ENCODE results near the gene HMGCL. TPM values are rescaled to one million over a fixed set of nuclear protein-coding genes. Genes with fewer than 3 reads are reported as not detected.
A peak's percentile ranks its signal among the peaks of the same experiment; 100 is the strongest.
"Not testable (repeated sequence)": the region's sequence is repeated elsewhere in the genome, so short reads cannot be mapped to it uniquely, and the experiment has no call there.

HMGCL gene
- total and polyA plus RNA-seq, 2 donors from 2014 or later, result 51.5 to 205 TPM

- no peaks in the 10 kb centered on the region for H3K9me3 ChIP-seq (ENCODE audit: control insufficient read depth in 2 of 3, insufficient read depth in 1 of 3, low read length in 3 of 3)
- H3K27me3 ChIP-seq (ENCODE audit: control insufficient read depth, insufficient read depth, low read length), result no peaks in the 10 kb centered on the region
- TF ChIP-seq CTCF (IDR thresholded peaks at IDR 0.05; ENCODE audit: borderline replicate concordance, extremely low read depth, insufficient read depth), result no peak
- no peak overlapping the region for H3K27ac ChIP-seq (ENCODE audit: low read depth in 2 of 2, low read length in 2 of 2)
- no peak for FAIRE-seq
- H3K4me3 ChIP-seq (ENCODE audit: low read length in 3 of 3), result no peak overlapping the region
- peaks cover 0 to 18% (median 13%) of the 10 kb centered on the region in 3 donors for H3K4me1 ChIP-seq (ENCODE audit: control insufficient read depth in 2 of 3, insufficient read depth in 2 of 3, low read depth in 1 of 3, low read length in 3 of 3)
- intact Hi-C loops (cut with DNase I), result no loop called here
- H3K9ac ChIP-seq (ENCODE audit: low read length in 3 of 3), result no peak overlapping the region
- DNase-seq, result no peak
- peaks cover 3 to 23% (median 13%) of the 10 kb centered on the region in 3 donors for H3K36me3 ChIP-seq (ENCODE audit: control insufficient read depth in 2 of 3, insufficient read depth in 3 of 3, low read length in 3 of 3)
These were observed 21.6 kb downstream of the HMGCL start for GRCh38 chr1:23803674-23804073.

- DNase-seq; H3K27ac ChIP-seq (ENCODE audit: low read depth in 2 of 2, low read length in 2 of 2); H3K4me3 ChIP-seq (ENCODE audit: low read length in 3 of 3); H3K9me3 ChIP-seq (ENCODE audit: control insufficient read depth in 2 of 3, insufficient read depth in 1 of 3, low read length in 3 of 3); intact Hi-C loops (cut with DNase I); FAIRE-seq; H3K27me3 ChIP-seq (ENCODE audit: control insufficient read depth, insufficient read depth, low read length); H3K9ac ChIP-seq (ENCODE audit: low read length in 3 of 3): not testable (repeated sequence)
- Histone ChIP-seq H3K36me3 (ENCODE audit: control insufficient read depth in 2 of 3, insufficient read depth in 3 of 3, low read length in 3 of 3) (peaks cover 0 to 21% (median 12%) of the 10 kb centered on the region in 3 donors), H3K4me1 (ENCODE audit: control insufficient read depth in 2 of 3, insufficient read depth in 2 of 3, low read depth in 1 of 3, low read length in 3 of 3) (peaks cover 0 to 22% (median 14%) of the 10 kb centered on the region in 3 donors)
These were observed 22.4 kb downstream of the HMGCL start for GRCh38 chr1:23802809-23803342.

- FAIRE-seq (no peak), DNase-seq (no peak)
- Histone ChIP-seq H3K4me1 (ENCODE audit: control insufficient read depth in 2 of 3, insufficient read depth in 2 of 3, low read depth in 1 of 3, low read length in 3 of 3) (peaks cover 0 to 25% (median 14%) of the 10 kb centered on the region in 3 donors), H3K36me3 (ENCODE audit: control insufficient read depth in 2 of 3, insufficient read depth in 3 of 3, low read length in 3 of 3) (peaks cover 0 to 12% (median 4%) of the 10 kb centered on the region in 3 donors), H3K4me3 (ENCODE audit: low read length in 3 of 3) (peak overlapping the region in 1 of 3 donors; percentile 87), H3K9me3 (ENCODE audit: control insufficient read depth in 2 of 3, insufficient read depth in 1 of 3, low read length in 3 of 3) (no peaks in the 10 kb centered on the region), H3K27ac (ENCODE audit: low read depth in 2 of 2, low read length in 2 of 2) (peak overlapping the region in 1 of 2 donors; percentile 96), H3K27me3 (ENCODE audit: control insufficient read depth, insufficient read depth, low read length) (no peaks in the 10 kb centered on the region), H3K9ac (ENCODE audit: low read length in 3 of 3) (peak overlapping the region in 1 of 3 donors; percentile 84)
- no peak for TF ChIP-seq CTCF (IDR thresholded peaks at IDR 0.05; ENCODE audit: borderline replicate concordance, extremely low read depth, insufficient read depth)
- intact Hi-C loops (cut with DNase I), result no loop called here
These were observed 23.4 kb downstream of the HMGCL start for GRCh38 chr1:23801876-23802275.

- TF ChIP-seq CTCF (IDR thresholded peaks at IDR 0.05; ENCODE audit: borderline replicate concordance, extremely low read depth, insufficient read depth), result no peak
- H3K36me3 ChIP-seq (ENCODE audit: control insufficient read depth in 2 of 3, insufficient read depth in 3 of 3, low read length in 3 of 3), result peaks cover 0 to 14% (median 3%) of the 10 kb centered on the region in 3 donors
- peak overlapping the region; percentile 72 to 87 (median 75) for H3K4me3 ChIP-seq (ENCODE audit: low read length in 3 of 3)
- peaks cover 0 to 25% (median 14%) of the 10 kb centered on the region in 3 donors for H3K4me1 ChIP-seq (ENCODE audit: control insufficient read depth in 2 of 3, insufficient read depth in 2 of 3, low read depth in 1 of 3, low read length in 3 of 3)
- peak overlapping the region; percentile 95 to 96 for H3K27ac ChIP-seq (ENCODE audit: low read depth in 2 of 2, low read length in 2 of 2)
- DNase-seq, result no peak
- no peaks in the 10 kb centered on the region for H3K9me3 ChIP-seq (ENCODE audit: control insufficient read depth in 2 of 3, insufficient read depth in 1 of 3, low read length in 3 of 3)
- H3K9ac ChIP-seq (ENCODE audit: low read length in 3 of 3), result peak overlapping the region; percentile 32 to 87 (median 84)
- no peak for FAIRE-seq
- no peaks in the 10 kb centered on the region for H3K27me3 ChIP-seq (ENCODE audit: control insufficient read depth, insufficient read depth, low read length)
- intact Hi-C loops (cut with DNase I), result no loop called here
These were observed 23.9 kb downstream of the HMGCL start for GRCh38 chr1:23801338-23801748.
